Activated CD4-positive, alpha-beta T cell treated with anti-CD3 and anti-CD28 coated beads, Interleukin-2, amount 50 U/mL, for 48 hours (primary cell): Measurements from ENCODE around the gene PTPRN2.
"Not testable (repeated sequence)": the region's sequence is repeated elsewhere in the genome, so short reads cannot be mapped to it uniquely, and the experiment has no call there.

Experiments used
- DNase-seq, 2 experiments: peaks; one replicate each; pipeline ENCODE4 v3.0.0-alpha.2; 2020

The PTPRN2 gene

GRCh38 chr7:157927313-157927925 is 660.2 kb downstream of the PTPRN2 start:
- DNase-seq, result no peak

DNA sequence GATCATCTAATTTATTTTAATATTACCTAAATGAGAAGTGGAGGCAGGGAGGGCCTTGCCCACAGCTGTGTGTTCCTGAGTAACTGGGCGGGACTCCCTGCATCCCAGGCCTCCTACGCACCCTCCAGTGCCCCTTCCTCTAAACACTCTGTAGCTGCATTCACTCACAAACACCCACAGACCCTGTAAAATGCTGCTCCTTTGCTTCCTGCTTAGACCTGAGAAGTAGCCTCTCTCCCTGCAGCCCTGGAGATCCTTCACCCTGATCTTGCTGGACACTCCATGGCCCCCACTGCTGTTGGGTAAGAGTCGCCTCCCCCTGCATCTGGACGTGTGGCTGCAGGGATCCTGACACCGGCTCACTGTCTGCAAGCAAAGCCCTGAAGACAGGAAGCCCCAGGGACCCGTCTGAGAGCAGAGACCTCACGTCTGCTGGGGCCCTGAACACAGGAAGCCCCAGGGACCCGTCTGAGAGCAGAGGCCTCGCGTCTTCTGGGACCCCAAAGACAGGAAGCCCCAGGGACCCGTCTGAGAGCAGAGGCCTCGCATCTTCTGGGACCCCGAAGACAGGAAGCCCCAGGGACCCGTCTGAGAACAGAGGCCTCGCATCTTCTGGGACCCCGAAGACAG is 661.0 kb downstream of the PTPRN2 start:
- no peak for DNase-seq

DNA sequence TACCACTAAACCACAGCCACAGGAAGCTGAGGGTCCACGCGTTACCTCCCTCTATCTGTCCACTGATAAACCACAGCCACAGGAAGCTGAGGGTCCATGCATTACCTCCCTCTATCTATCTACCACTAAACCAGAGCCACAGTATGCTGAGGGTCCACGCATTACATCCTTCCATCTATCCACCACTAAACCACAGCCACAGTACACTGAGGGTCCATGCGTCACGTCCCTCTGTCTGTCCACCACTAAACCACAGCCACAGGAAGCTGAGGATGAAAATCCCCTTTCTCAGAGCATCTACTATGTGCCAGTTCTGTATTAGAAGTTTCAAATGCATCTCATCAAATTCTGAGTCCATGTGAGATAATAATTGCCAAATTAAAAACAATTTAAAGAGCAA is 661.5 kb downstream of the PTPRN2 start:
- DNase-seq, result no peak

- no peak for DNase-seq
Observed at GRCh38 chr7:157925383-157925875, 662.2 kb downstream of the PTPRN2 start.

- DNase-seq, result no peak
Observed at GRCh38 chr7:157923903-157924630, 663.6 kb downstream of the PTPRN2 start.

- no peak for DNase-seq
Observed at GRCh38 chr7:157922576-157922975, 665.0 kb downstream of the PTPRN2 start.

- no peak for DNase-seq
Observed at GRCh38 chr7:157918326-157919080, 669.1 kb downstream of the PTPRN2 start.

GRCh38 chr7:157916946-157917640 is 670.5 kb downstream of the PTPRN2 start:
- no peak for DNase-seq

- no peak for DNase-seq
Observed at GRCh38 chr7:157910446-157910845, 677.2 kb downstream of the PTPRN2 start.

DNA sequence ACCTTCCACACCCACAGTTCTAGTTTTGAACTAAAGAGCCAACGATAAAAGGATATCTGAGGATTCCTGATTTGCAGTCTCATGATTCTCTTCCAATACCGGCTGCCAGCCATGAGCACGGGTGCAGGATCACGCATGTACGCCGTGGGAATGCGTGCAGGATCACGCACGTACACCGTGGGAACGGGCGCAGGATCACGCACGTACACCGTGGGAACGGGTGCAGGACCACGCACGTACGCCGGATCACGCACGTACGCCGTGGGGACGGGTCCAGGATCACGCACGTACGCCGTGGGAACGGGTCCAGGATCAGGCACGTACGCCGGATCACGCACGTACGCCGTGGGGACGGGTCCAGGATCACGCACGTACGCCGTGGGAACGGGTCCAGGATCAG is 677.6 kb downstream of the PTPRN2 start:
- DNase-seq, result not testable (repeated sequence)

GRCh38 chr7:157909370-157909769 is 678.3 kb downstream of the PTPRN2 start:
- no peak for DNase-seq

DNA sequence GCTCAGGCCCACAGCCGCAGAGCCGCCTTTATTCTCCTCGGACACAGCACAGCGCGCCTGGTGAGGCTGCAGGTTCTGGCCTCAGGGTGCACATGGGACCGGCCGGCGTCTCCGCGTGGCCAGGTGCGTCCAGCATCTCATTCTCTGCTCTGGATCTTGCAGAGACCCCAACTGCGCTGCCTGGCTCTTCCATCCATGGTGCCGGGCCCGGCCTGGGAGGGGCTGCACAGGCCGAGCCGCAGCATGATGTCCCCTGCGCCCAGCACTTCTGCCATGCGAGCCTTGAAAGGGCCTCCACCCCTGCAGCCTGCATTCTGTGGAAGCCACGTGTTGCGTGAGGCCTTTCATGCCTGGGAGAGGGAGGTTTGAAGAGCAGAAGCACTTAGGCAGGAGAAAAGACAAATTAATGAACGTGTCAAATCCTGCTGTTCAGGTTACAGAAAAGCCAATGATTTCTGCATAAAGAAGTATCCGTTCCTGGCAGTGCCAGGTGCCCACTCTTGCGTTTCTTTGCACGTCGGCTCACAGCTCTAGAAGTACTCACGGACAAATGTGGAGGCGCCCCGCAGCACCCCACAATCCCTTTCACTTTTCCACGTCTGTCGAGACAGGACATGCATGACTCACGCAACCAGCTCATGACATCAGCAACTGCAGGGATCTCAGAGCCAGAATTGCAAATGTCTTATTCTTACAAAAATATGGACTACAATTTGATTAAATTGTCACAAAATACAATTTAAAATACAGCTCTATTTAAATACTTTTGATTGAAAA is 679.4 kb downstream of the PTPRN2 start:
- no peak for DNase-seq

GRCh38 chr7:157907091-157907490 is 680.5 kb downstream of the PTPRN2 start:
- DNase-seq, result no peak

DNA sequence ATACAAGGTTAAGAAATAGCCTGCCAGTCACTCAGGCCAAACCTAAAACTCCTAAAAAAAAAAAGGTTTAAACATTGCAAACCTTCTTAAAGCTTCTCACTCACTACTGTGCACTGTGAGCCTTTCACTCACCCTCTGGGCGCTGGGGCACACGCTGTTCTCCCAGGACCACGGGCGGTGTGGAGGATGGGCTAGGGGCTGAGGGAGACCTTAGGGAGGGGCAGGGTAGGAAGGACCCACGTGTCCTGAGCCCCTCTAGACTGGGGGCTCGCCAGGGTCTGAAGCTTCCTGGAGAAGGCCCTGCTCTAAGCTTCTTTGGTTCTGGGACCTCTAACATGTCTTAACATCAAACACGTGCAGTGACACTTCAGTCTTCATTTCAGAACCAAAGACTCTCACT is 681.0 kb downstream of the PTPRN2 start:
- DNase-seq, result no peak

- DNase-seq, result no peak
Observed at GRCh38 chr7:157905651-157906461, 681.8 kb downstream of the PTPRN2 start.

DNA sequence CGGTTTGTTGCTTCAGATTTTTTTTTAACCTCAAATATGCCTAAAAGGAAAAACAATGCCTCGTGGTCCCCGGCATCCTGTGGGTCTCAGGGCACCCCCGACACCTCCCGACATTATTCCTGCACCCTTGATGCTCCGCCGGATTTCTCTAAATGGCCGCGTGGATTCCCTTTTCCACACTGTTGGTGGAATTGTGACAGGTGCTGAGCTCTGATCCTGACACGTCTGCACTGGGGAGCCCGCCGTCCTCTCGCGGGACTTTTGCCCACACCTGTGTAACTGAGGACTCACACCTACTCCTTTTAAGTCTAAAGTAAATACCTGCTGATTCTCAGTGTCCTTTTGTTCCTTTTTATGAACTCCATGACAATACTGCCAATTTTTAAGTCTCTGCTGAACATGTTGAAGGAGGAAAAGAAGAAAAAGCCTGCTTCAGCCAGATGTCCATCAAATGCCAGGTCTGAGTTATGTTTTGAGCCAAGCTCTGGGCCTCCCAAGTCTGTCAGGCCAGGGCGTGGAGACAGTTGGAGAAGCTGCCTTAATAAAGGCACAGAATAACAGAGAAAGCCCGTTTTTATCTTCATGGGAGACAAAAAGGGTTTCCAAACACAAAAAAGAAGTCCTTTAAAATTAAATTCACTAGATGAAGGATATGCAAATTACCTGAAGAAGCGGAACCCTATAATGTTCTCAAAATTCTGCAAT is 682.6 kb downstream of the PTPRN2 start:
- no peak for DNase-seq

DNA sequence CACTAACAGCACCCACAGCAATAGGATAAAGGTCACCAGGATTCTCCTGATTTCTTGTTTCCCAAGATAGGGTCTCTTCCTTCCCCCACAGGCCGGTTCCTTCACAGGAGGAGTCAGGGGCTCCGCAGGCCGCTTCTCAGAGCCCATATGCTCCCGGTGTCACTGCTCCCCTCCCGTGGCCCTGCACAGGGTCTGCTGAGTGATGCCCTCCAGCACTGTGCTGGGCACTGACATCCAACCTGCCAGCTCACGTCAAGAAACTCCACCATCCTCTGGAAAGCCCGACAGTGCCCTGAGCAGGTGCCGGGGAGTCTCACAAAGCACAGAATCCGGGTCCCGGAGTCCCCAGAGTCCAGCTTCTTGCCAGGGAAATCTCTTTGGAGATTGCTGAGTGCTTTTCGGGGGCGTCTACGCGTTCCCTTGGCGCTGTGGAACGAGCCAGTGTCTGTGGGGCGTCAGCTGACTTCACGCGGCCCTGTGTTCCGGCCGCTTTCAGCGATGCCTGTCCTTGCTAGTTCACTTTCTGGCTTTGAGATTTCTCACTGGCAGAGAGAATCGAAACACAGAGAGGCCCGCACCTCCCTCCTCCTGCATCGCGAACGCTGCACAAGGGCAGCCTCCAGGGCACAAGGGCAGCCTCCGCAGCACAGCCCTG is 683.3 kb downstream of the PTPRN2 start:
- DNase-seq, result no peak

DNA sequence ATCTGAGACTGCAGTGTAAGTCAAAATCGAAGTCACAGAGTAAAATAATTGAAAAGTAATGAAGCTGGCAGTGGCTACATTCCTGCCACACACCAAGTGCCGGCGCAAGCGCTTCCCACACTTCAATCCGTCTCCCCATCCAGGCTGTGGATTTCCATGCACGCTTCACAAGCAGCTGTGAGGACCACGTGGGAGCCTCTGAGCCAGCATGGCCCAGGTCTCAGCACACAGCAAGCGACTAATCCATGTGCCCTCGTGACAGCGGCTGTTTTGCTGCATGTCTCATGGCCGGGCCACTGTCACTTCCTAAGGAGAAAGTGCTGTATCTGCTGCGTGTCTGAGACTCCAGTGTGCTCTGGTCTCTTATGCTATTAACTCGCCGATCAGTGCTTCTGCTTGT is 683.9 kb downstream of the PTPRN2 start:
- DNase-seq, result no peak

DNA sequence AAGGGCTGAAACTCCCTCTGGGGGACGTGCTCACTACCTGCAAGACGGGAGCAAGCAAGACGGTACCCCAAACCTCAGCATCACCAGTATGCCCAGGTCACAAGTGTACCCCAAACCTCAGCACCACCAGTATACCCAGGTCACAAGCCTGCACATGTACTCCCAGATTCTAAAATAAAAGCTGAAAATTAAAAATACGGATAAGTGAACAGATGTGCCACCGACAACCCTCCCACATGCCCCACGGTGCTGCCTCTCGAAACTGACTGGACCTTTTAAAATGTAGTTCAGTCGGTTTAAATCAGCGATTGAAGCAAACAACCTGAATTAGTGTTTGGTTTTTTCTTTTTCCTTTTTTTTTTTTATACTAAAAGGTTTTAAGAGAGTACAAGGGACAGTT is 684.3 kb downstream of the PTPRN2 start:
- DNase-seq, result no peak
